ENCODE results near the gene OR5A1. TPM values are rescaled to one million over a fixed set of nuclear protein-coding genes. Genes with fewer than 3 reads are reported as not detected.
A peak's percentile ranks its signal among the peaks of the same experiment; 100 is the strongest.

OR5A1 gene
- polyA plus RNA-seq, 3 donors, result not detected

- H4K20me1 ChIP-seq (ENCODE audit: insufficient read depth, low read length), result no peaks in the 10 kb centered on the region
- H3K27ac Mint-ChIP-seq, result no peak within 1 kb of the TSS
- H3K4me1 ChIP-seq (ENCODE audit: control insufficient read depth in 1 of 2, insufficient read depth in 2 of 2, low read length in 2 of 2), result peaks cover 0 to 3% of the 10 kb centered on the region in 2 donors
- H3K4me3 Mint-ChIP-seq, result no peak within 1 kb of the TSS
- no peak within 1 kb of the TSS for H3K4me3 ChIP-seq (replicated peaks in 1 of 3; ENCODE audit: low read depth in 2 of 3, low read length in 3 of 3)
- no peak within 1 kb of the TSS for H3K9ac ChIP-seq (ENCODE audit: insufficient read depth, low read length, poor library complexity, severe bottlenecking)
- H3K79me2 ChIP-seq (ENCODE audit: insufficient read depth, low read length), result no peaks in the 10 kb centered on the region
- H3K4me1 Mint-ChIP-seq, result peaks cover 5% of the 10 kb centered on the region
- H3K27me3 ChIP-seq (ENCODE audit: control insufficient read depth in 2 of 2, insufficient read depth in 2 of 2, low read length in 2 of 2), result no peaks in the 10 kb centered on the region
- no peak within 1 kb of the TSS for H3K4me2 ChIP-seq (replicated peaks; ENCODE audit: extremely low read depth, low read length, poor library complexity, severe bottlenecking)
- peaks cover 0 to 3% (median 3%) of the 10 kb centered on the region in 3 donors for H3K27me3 Mint-ChIP-seq (ENCODE audit: low read depth in 3 of 3)
- H3K36me3 Mint-ChIP-seq, result no peaks in the 10 kb centered on the region
- no peak for TF ChIP-seq CTCF (IDR thresholded peaks at IDR 0.05)
- H3K9me3 Mint-ChIP-seq, result peaks cover 0 to 4% (median 2%) of the 10 kb centered on the region in 7 donors
- no peak within 1 kb of the TSS for H3K27ac ChIP-seq (ENCODE audit: low read depth in 1 of 2, low read length in 2 of 2)
- H2AFZ ChIP-seq (ENCODE audit: insufficient read depth, low read depth, low read length, poor library complexity, severe bottlenecking), result no peak within 1 kb of the TSS
- intact Hi-C loops (cut with micrococcal nuclease), result no loop called here
- H3K9me3 ChIP-seq (replicated peaks in 1 of 2; ENCODE audit: control insufficient read depth in 1 of 2, insufficient read depth in 1 of 2, low read length in 2 of 2), result no peaks in the 10 kb centered on the region
- no peaks in the 10 kb centered on the region for H3K36me3 ChIP-seq (replicated peaks in 1 of 2; ENCODE audit: control insufficient read depth in 1 of 2, insufficient read depth in 2 of 2, low read length in 2 of 2)
- DNase-seq, result no peak
Observed at GRCh38 chr11:59473015-59473414, 36.7 kb downstream of the OR5A1 start, which contains the start of gene OR4D10. Gene OR4D10, plus strand, starts transcription at chr11:59473315. Its CDS starts 4,115 bp downstream, at chr11:59477430.

GRCh38 chr11:59475176-59475575 is 38.9 kb downstream of the OR5A1 start:
- Histone ChIP-seq H3K36me3 (replicated peaks in 1 of 2; ENCODE audit: control insufficient read depth in 1 of 2, insufficient read depth in 2 of 2, low read length in 2 of 2) (no peaks in the 10 kb centered on the region), H3K9me3 (replicated peaks in 1 of 2; ENCODE audit: control insufficient read depth in 1 of 2, insufficient read depth in 1 of 2, low read length in 2 of 2) (no peaks in the 10 kb centered on the region), H3K79me2 (ENCODE audit: insufficient read depth, low read length) (no peaks in the 10 kb centered on the region), H3K4me1 (ENCODE audit: control insufficient read depth in 1 of 2, insufficient read depth in 2 of 2, low read length in 2 of 2) (peaks cover 0 to 3% of the 10 kb centered on the region in 2 donors), H3K4me3 (replicated peaks in 1 of 3; ENCODE audit: low read depth in 2 of 3, low read length in 3 of 3) (no peak overlapping the region), H4K20me1 (ENCODE audit: insufficient read depth, low read length) (no peaks in the 10 kb centered on the region), H2AFZ (ENCODE audit: insufficient read depth, low read depth, low read length, poor library complexity, severe bottlenecking) (no peak overlapping the region), H3K27ac (ENCODE audit: low read depth in 1 of 2, low read length in 2 of 2) (no peak overlapping the region), H3K9ac (ENCODE audit: insufficient read depth, low read length, poor library complexity, severe bottlenecking) (no peak overlapping the region), H3K27me3 (ENCODE audit: control insufficient read depth in 2 of 2, insufficient read depth in 2 of 2, low read length in 2 of 2) (no peaks in the 10 kb centered on the region), H3K4me2 (replicated peaks; ENCODE audit: extremely low read depth, low read length, poor library complexity, severe bottlenecking) (no peak overlapping the region)
- DNase-seq, result no peak
- Mint-ChIP-seq H3K4me3 (no peak overlapping the region), H3K4me1 (peaks cover 8% of the 10 kb centered on the region), H3K27me3 (ENCODE audit: low read depth in 3 of 3) (peaks cover 0 to 3% (median 2%) of the 10 kb centered on the region in 3 donors), H3K36me3 (no peaks in the 10 kb centered on the region), H3K27ac (peak overlapping the region in 1 of 7 donors; percentile 26), H3K9me3 (peaks cover 0 to 2% (median 0%) of the 10 kb centered on the region in 7 donors)
- TF ChIP-seq CTCF (IDR thresholded peaks at IDR 0.05), result no peak
- intact Hi-C loops (cut with micrococcal nuclease), result no loop called here
- 29% methylated on average over 4 of the region's 9 CpGs for WGBS (ENCODE audit: insufficient coverage)

All from CD14-positive monocyte (primary cell).